WERI-Rb-1 (cell line): ENCODE data around the gene FAM184B.

Experiments
- DNase-seq: peaks from one replicate; pipeline ENCODE4 v3.0.0-alpha.2; 2020
- H3K27ac ChIP-seq: fragments of 250-450 bp; sonication (Bioruptor Pico); 2 replicates; pipeline ENCODE4 v1.5.1; 2020; ENCODE audit warnings: mild to moderate bottlenecking, moderate library complexity
- H3K27me3 ChIP-seq: fragments of 250-450 bp; sonication (Bioruptor Pico); 2 replicates; pipeline ENCODE4 v1.5.1; 2021; ENCODE audit warnings: mild to moderate bottlenecking, low read depth, moderate library complexity; ENCODE audit not compliant: insufficient read depth, severe bottlenecking
- H3K36me3 ChIP-seq: fragments of 250-450 bp; sonication (Bioruptor Pico); 2 replicates; pipeline ENCODE4 v1.5.1; 2020; ENCODE audit warnings: mild to moderate bottlenecking, moderate library complexity
- H3K4me3 ChIP-seq: 2 replicates; pipeline ENCODE4 v1.5.1; 2011; ENCODE audit warnings: low read depth, mild to moderate bottlenecking, control low read depth, low read length
- H3K9me3 ChIP-seq: fragments of 250-450 bp; sonication (Bioruptor Pico); 2 replicates; pipeline ENCODE4 v1.5.1; 2021; ENCODE audit warnings: mild to moderate bottlenecking, moderate library complexity; ENCODE audit not compliant: severe bottlenecking
- TF ChIP-seq, protein P1 (sequence below): IDR thresholded peaks from 2 replicates; pipeline ENCODE4 v1.5.1; 2011; ENCODE audit warnings: low read depth, mild to moderate bottlenecking, control low read depth, inconsistent platforms, low read length

The FAM184B gene

DNA sequence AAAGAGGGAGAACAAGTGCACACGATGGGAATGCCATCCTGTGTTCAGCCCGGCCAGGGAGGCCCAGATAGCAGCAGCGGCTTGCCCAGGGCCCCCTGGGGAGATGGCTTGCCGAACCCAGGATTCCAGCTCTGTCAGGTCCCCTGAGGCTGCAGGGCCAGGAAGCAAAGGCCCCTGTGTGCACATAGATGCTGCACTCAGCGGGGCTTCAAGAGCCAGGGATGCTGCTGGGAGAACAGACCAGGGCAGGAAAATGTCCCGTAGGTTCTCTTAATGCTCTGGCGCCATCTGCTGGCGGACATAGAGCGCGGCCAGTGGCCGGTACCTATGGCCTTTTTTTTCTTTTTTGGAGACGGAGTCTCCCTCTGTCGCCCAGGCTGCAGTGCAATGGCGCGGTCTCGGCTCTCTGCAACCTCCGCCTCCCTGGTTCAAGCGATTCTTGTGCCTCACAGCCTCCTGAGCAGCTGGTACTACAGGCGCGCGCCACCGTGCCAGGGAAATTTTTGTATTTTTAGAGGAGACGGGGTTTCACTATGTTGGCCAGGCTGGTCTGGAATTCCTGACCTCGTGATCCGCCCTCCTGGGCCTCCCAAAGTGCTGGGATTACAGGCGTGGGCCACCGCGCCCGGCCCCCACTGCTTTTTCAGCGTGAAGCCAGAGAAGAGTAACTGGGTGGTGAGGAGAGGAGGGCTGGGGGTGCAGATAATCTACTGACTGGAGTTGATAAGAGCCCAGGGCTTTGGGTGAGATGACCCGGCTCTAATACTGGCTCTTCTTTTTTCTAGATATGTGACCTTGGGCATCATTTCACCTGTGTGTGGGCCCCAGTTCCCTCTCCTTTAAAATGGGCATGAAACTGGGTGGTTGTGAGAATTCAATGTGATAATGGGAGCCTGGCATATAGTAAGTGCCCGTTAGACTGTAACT, 144.5 kb downstream of the FAM184B start:
- Histone ChIP-seq H3K4me3 (no peak overlapping the region), H3K27ac (0 out of 2 replicates have a peak overlapping the region, but pooled peaks have one; percentile 20), H3K36me3 (peaks cover 52% of the 10 kb centered on the region), H3K9me3 (no peaks in the 10 kb centered on the region), H3K27me3 (no peaks in the 10 kb centered on the region)
- TF ChIP-seq, protein P1, sequence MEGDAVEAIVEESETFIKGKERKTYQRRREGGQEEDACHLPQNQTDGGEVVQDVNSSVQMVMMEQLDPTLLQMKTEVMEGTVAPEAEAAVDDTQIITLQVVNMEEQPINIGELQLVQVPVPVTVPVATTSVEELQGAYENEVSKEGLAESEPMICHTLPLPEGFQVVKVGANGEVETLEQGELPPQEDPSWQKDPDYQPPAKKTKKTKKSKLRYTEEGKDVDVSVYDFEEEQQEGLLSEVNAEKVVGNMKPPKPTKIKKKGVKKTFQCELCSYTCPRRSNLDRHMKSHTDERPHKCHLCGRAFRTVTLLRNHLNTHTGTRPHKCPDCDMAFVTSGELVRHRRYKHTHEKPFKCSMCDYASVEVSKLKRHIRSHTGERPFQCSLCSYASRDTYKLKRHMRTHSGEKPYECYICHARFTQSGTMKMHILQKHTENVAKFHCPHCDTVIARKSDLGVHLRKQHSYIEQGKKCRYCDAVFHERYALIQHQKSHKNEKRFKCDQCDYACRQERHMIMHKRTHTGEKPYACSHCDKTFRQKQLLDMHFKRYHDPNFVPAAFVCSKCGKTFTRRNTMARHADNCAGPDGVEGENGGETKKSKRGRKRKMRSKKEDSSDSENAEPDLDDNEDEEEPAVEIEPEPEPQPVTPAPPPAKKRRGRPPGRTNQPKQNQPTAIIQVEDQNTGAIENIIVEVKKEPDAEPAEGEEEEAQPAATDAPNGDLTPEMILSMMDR: peak; percentile 92
- DNase-seq: peak; percentile 83

DNA sequence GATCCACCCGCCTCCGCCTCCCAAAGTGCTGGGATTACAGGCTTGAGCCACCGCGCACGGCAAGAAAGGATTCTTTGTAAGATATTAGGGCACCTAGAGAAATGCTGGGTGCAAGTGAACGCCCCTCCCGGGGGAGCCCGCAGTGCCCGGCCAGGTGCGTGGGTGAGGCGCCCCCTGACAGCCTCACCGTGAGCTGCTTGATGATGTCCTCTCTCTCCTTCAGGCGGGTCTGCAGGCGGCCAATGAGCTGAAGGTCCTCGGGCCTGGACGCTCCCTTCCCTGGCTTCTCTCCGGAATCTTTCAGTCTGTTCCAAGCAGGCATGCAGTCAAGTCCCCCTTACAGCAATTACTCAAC, 145.1 kb downstream of the FAM184B start:
- TF ChIP-seq, protein P1: no peak
- Histone ChIP-seq H3K4me3 (no peak overlapping the region), H3K36me3 (peaks cover 54% of the 10 kb centered on the region), H3K9me3 (no peaks in the 10 kb centered on the region), H3K27me3 (no peaks in the 10 kb centered on the region), H3K27ac (no peak overlapping the region)
- DNase-seq: no peak

DNA sequence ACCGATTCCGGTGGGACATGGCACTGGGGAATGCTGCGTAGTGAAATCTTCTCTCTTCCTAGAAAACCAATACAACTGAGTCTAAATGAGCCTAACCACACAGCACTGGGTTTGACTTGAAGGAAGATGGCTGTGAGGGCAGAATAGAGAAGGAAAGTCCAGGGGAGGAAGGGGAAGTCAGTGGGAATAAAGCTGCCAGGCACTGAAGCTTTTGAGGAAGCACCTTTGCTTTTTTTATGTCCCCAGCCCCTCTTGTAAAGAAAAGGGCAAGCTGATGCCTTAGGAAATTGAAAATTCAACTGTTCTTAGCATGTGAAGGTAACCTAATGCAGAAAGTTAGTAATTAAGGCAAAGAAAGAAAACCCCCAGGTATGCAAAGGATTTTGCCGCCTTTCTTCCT, 146.4 kb downstream of the FAM184B start:
- TF ChIP-seq, protein P1: no peak
- Histone ChIP-seq H3K36me3 (peaks cover 57% of the 10 kb centered on the region), H3K9me3 (no peaks in the 10 kb centered on the region), H3K4me3 (no peak overlapping the region), H3K27ac (no peak overlapping the region), H3K27me3 (no peaks in the 10 kb centered on the region)
- no peak for DNase-seq

DNA sequence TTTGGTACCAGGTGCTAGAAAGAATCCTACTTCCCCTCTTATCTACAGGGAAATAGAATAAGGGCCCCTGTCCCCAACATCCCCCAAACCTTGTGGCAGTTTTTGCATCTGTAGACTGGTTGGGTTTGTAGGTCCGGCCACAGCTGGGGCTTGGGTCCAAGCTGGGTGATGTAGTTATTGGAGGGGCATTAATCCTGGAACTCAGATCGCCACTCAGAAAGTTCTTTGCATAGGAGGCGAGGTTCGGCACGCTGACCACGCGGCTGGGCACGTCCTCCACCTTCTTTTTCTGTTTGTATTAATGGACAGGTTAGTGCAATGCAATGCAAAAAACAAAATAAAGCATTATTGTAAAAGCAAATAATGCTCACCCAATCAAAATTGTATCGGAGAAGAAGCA, 147.8 kb downstream of the FAM184B start:
- no peak for DNase-seq
- Histone ChIP-seq H3K27me3 (no peaks in the 10 kb centered on the region), H3K4me3 (no peak overlapping the region), H3K9me3 (no peaks in the 10 kb centered on the region), H3K36me3 (peaks cover 69% of the 10 kb centered on the region), H3K27ac (no peak overlapping the region)
- TF ChIP-seq, protein P1: no peak

DNA sequence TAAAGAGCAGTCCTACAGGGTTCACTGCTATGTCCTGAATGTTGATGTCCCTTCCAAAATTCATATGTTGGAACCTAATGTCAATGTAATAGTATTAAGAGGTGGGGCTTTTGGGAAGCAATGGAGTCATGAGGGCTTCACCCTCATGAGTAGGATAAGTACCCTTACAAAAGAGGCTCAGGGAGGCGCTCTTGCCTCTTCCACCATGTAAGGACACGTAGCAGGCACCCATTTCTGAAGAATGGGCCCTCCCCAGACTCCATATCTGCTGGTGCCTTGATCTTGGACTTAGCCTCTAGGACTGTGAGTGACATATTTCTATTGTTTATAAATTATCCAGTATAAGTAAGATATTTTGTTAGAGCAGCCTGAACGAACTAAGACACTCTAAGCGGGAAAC, 151.2 kb downstream of the FAM184B start:
- DNase-seq: no peak
- Histone ChIP-seq H3K9me3 (no peaks in the 10 kb centered on the region), H3K27ac (no peak overlapping the region), H3K4me3 (no peak overlapping the region), H3K27me3 (no peaks in the 10 kb centered on the region), H3K36me3 (peaks cover 86% of the 10 kb centered on the region)
- TF ChIP-seq, protein P1: peak; percentile 7; the same call in 1 of the 2 replicates

DNA sequence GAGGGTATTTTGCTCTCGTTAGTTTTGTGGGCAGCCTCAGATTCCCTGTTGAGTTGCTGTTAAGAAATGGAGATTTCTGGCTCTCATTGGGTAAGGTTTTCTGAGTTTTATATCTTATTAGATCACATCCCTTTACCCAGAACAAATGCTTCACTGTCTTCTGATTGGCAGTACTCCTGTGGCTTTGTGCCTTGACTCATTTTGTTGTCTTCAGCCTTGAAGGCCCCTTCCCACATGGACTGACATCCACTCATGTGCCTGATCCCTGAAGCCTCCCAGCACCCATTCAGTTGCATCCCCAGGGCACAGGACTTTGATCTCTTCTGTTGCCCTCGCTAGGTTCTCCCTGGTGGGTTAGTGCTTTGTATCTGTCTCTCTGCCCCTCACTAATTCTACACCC, 156.6 kb downstream of the FAM184B start:
- Histone ChIP-seq H3K9me3 (no peaks in the 10 kb centered on the region), H3K27ac (no peak overlapping the region), H3K36me3 (peaks cover 98% of the 10 kb centered on the region), H3K4me3 (no peak overlapping the region), H3K27me3 (no peaks in the 10 kb centered on the region)
- TF ChIP-seq, protein P1: no peak
- DNase-seq: no peak
